Vagina (tissue), 2 donors: ENCODE data around the gene TRMT5.

Source experiments
- CTCF ChIP-seq, 3 experiments: fragments of 450-650 bp in 2 of 3; fragments of 200-600 bp in 1 of 3; sonication (generic) in 1 of 3; IDR thresholded peaks; one replicate each; pipeline ENCODE4 v1.5.1; 2017 to 2019; ENCODE audit warnings: antibody characterized with exemption in 3 of 3, mild to moderate bottlenecking in 2 of 3, moderate library complexity in 2 of 3
- POLR2A ChIP-seq, 2 donors: fragments of 450-650 bp; IDR thresholded peaks; one replicate each; pipeline ENCODE4 v1.6.1; 2017; ENCODE audit warnings: antibody characterized with exemption in 2 of 2, mild to moderate bottlenecking in 2 of 2, moderate library complexity in 2 of 2
- POLR2AphosphoS5 ChIP-seq, 2 donors: sonication (generic); formaldehyde crosslinking; IDR thresholded peaks; one replicate each; pipeline ENCODE4 v1.9.0; 2017; ENCODE audit warnings: antibody characterized with exemption in 2 of 2, mild to moderate bottlenecking in 2 of 2, low read depth in 1 of 2; ENCODE audit not compliant: insufficient read depth in 1 of 2

- TF ChIP-seq CTCF (IDR thresholded peaks at IDR 0.05) (no peak), POLR2A (IDR thresholded peaks at IDR 0.05) (no peak), POLR2AphosphoS5 (IDR thresholded peaks at IDR 0.05; ENCODE audit: insufficient read depth in 1 of 2, low read depth in 1 of 2) (no peak)
Measured at GRCh38 chr14:60933920-60934655, 46.8 kb downstream of the TRMT5 start.
